T follicular helper cell (primary cell): ENCODE results near the gene CD200.

Source experiments
- DNase-seq: peaks from one replicate; pipeline ENCODE4 v3.0.0-alpha.2; 2020; ENCODE audit warnings: low read depth
- total RNA-seq, 2 experiments: gene quantifications; one replicate each; lab custom pipeline; 2026; lab: John Stamatoyannopoulos, UW

CD200 gene
- total RNA-seq: 1.3 to 61.9 reads per million in 2 experiments

DNA sequence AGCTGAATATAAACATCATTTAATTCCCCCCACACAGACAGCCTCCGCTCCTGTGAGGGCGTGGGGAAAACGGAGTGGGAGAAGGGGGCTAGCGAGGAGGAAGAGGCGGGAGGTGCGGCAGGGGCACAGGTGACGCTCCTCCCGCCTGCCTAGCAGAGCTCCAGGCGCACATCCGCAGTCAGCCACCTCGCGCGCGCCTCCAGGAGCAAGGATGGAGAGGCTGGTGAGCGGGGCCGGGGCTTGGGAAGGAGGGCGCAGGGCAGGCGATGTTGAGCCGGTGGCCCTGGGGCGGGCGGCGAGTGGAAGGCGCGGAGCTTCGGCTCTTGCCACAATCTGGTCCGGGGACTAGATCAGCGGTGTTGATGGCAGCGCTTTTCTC, at the start of gene CD200:
TSS of gene CD200 (plus strand) at position 155 of the 379 bp plus-strand sequence. CDS start at position 212, 57 bp downstream.
- peak; percentile 16 for DNase-seq

- no peak for DNase-seq
These were observed 43.9 kb upstream of the CD200 start for GRCh38 chr3:112289011-112289410.

DNA sequence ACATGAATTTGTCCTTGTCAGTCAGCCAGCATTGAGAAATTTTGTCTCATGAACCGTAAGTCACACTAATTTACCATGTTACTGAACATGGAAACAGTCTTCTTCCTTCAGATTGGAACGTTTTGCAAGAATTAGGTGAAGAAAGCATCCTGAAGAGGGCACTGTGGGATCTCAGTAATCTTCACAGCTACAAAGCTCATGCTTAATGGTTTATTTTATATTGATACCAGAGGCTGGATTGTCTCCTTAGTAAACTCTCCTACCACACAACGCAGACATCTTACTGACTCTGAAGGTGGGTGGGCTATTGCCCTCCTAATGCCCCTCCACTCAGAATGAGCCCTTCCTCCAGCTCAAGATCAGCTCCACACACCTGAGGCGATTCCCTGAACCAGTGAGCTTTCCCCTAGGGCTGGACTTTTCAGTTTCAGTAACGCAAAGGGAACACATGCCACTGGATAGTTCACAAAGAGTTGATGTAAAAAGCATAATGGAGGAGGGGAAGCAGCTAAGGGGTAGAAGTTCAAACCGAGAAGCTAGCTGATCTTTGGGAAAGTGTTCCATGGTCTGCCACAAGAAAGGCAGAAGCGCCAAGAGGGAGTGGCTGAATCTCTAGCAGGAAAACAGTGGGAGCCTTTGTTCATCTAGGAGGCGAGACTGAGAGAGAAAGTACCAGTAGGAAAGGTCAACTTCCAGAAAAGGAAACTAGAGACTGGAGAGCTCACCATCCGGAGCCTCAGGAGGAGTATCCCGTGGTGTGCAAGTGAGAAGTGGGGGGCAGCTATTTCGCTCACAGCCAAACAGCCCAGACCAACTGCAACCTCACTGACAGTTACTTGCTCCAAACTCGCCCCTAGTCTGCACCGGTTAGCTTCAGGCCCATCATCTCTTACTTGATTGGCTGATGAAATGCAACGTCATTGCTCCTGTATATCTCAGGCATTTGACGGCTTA, 39.3 kb upstream of the CD200 start, which contains the start of gene SLC9C1:
TSS of gene SLC9C1 (minus strand) at position 849 of the 954 bp plus-strand sequence. CDS start 7,425 bp downstream, outside the sequence.
- DNase-seq: peak; percentile 12

GRCh38 chr3:112297714-112298113, 35.2 kb upstream of the CD200 start:
- DNase-seq: no peak

DNA sequence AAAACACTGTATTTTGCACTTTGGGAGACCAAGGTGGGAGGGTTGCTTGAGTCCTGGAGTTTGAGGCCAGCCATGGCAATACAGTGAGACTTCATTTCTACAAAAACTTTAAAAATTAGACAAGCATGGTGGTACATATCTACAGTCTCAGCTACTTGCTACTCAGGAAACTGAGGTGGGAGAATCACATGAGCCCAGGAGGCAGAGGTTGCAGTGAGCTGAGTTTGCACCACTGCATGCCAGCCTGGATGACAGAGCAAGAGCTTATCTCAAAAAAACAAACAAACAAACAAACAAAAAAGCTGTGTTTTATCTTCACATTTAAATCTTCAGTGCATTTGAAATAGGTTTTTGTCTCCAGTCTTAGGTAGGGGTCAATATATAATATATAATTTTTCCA, 34.2 kb upstream of the CD200 start:
- no peak for DNase-seq

- DNase-seq: no peak
These were observed 30.7 kb upstream of the CD200 start for GRCh38 chr3:112302150-112302830.

DNA sequence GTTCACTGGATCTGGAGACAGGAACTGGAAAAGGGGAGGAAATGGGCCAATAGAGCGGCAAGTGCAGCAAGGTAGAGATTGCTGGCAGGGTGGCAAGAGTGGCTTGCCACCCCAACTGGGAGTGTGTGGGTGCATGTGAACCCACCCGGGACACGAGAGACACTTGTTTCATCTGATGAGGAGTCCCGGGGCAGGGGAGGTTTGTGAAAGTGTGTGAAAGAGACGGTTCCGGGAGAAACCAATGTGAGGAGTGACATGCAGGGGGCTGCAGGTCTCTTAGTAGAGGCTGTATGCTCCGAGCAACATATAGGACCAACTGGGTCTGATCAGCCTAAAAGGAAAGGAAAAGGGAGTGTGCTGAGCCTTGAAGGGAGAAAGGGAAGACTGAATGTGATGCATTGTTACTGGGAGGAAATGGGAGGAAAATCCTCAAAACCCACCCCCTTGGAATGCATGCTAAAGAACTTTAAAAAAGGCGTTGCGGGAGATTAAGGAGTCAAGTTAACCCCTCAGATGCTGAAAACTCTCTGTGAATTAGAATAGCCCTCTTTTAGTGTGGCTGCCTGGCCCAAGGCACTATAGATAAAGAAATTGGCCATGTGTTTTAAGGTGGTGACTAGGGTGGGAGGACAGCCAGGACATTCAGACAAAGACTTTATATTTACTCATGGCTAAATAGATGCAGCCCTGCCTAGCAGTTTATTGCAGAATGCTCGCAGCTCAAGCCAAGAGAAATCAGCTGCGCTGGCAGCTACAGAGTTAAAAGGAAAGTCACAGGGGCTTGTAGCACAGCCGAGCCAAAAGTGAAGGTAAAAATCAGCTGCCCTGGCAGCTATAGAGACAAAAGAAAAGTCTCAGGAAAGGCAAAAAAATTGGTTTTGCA, 29.8 kb upstream of the CD200 start:
- no peak for DNase-seq

GRCh38 chr3:112303764-112304325, 29.1 kb upstream of the CD200 start:
- no peak for DNase-seq

GRCh38 chr3:112304611-112305010, 28.3 kb upstream of the CD200 start:
- no peak for DNase-seq

DNA sequence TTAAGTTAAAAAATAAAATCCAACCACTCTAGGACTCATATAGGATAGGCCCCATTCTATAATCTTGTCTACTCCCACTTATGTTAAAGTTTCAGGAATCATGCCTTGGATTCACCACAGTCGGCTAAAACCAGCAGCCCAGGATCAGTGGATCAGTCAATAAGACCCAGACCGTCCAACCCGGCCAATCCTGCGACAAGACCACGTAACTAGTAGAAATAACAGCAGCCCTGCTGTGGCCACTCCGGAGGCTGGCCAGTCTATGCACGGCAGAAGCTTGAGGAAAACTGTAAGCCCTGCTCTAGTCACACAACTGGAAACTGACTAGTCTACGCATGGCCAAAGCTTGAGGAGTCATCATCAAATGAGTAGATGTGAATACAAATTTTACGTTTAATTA, 26.1 kb upstream of the CD200 start:
- DNase-seq: no peak

- DNase-seq: no peak
These were observed 25.4 kb upstream of the CD200 start for GRCh38 chr3:112307557-112307956.

DNA sequence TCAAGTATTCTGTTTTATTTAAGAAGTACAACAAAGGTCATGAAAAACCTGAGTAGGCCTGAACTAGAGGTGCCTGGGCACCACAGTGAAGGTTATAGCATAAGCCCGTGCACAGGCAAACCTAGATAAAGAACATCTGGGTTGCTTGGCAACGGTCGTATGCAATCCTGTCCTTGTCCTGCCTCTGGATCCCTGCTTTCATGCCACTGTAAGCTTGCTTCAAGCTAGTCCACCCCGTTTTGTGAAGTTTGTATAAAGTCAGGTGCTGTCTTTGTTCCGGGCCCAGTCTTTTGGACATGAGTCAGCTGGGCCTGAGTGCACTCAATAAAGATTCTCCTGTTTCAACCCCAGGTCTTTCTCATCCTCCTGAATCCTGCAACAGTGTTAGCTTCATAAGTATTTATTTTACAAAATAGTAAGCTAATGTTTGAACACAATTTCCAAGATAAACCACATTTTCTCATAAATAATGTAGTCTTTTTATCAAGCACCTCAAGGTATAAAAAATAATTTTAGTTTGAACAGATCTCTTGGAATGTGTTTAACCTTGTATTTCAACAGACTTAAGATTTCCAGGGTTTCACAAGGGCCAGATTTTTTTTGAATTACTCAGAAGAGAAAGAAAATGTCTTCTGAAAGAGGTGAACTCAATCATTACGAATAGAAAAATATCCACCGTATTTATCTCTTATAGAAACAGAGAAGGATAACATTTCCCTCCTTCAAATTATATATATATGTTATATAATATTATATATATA, 24.6 kb upstream of the CD200 start:
- DNase-seq: no peak

DNA sequence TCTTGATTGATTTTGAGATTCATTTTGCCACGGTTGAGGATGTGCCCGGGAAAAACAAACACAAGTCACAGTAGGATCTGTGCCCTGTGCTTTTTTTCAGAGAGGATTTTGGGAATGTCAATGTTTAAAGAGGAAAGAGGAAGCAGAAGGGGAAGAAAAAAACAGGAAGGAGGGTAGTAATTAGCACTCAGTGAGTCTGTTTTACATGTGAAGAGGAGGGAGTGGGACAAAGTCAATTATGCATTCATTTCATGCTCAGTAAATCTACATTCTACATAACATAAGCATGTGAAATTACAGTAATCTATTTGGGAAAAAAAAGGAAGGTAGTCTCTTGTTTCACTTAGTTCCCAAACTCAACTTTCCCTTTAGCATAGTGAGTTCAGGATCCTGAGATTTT, 18.3 kb upstream of the CD200 start:
- no peak for DNase-seq

DNA sequence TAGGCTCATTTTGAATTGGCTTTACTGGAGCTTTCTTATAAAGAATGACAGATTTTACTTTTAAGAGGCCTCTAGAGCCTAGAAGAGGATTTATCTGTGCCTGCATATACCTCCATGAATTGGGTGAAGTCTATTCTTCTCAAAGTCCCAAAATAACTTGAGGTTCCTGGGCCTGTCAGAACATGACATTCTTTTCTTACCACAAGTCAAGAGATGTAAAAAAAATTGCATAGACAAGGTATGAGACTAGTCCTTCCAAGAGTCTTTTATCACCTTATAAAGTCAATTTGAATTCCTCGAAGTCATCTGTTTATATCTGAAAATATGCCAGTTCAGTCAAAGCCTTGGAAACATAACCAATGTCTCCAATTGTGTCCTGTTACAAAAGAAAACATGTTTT, 17.2 kb upstream of the CD200 start:
- no peak for DNase-seq

- DNase-seq: no peak
These were observed 13.3 kb upstream of the CD200 start for GRCh38 chr3:112319516-112320276.

DNA sequence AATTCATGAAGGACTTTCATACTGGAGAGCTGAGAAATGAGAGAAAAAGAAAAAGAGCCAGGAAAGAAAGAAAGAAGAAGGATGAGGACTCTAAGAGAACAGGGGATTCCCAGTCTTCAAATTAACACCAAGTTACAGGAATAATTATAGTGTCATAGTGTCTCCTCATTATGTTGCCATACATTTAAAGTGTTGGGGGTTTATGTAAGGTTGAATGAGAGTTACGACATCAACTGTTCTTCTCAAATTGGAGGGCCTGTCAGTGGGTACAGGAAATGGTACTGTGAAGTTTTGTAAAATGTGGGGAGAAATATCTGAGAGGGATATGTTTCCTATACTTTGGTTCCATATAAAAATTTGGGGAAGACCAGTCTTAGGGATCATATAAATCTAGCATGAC, 12.3 kb upstream of the CD200 start:
- no peak for DNase-seq

GRCh38 chr3:112321867-112322652, 10.9 kb upstream of the CD200 start:
- no peak for DNase-seq

DNA sequence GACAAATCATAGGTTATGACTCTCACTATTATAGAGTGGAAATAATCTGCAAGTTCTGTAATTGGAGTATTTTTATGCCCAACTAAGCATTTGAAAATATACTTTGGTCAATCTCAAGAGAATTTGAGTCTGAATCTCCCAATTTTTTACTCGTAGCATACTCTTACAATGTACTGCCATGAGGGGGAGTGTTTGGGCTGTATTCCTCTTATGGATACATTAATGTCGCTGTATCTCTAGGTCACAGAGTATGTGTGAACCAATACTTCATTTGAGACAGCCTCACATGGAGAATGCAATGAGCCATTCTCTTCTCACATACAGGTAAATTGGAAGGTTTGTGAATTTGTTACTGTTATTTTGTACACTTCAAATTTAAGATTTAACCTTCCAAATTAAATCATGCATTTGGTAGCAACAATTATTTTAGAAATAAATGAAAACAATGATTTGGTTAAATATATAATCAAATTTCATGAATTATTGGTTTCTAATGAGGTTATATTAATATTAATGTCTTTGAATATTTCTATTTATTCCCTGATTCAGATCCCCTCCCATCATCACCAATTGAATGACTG, 5.5 kb upstream of the CD200 start:
- DNase-seq: no peak

GRCh38 chr3:112331851-112332250, 1.1 kb upstream of the CD200 start:
- no peak for DNase-seq
